Esophagus muscularis mucosa (tissue), 4 donors: ENCODE results near the gene PIP5KL1. TPM values are rescaled to one million over a fixed set of nuclear protein-coding genes. Genes with fewer than 3 reads are reported as not detected.

Experiments
- DNase-seq: peaks from one replicate; pipeline ENCODE4 v3.0.0-alpha.2; 2017; ENCODE audit errors: extremely low spot score
- H3K27ac ChIP-seq, 4 donors: fragments of 200-600 bp; sonication (generic); replicated peaks in 1 of 4; 1 replicate in 3 of 4; 2 replicates in 1 of 4; pipeline ENCODE4 v1.5.1; 2016 to 2019; ENCODE audit warnings: mild to moderate bottlenecking in 1 of 4
- H3K27me3 ChIP-seq, 4 donors: fragments of 200-600 bp; sonication (generic); one replicate each; pipeline versions ENCODE4 v1.5.1 to v1.6.0; 2016 to 2019
- H3K36me3 ChIP-seq, 4 donors: fragments of 200-600 bp; sonication (generic); one replicate each; pipeline ENCODE4 v1.5.1; 2016 to 2019
- H3K4me1 ChIP-seq, 4 donors: fragments of 200-600 bp; sonication (generic); one replicate each; pipeline ENCODE4 v1.5.1; 2016 to 2019
- H3K4me3 ChIP-seq, 4 donors: fragments of 200-600 bp; sonication (generic); 1 replicate in 2 of 4; 2 replicates in 2 of 4; pipeline ENCODE4 v1.5.1; 2016 to 2019; ENCODE audit warnings: mild to moderate bottlenecking in 4 of 4, moderate library complexity in 1 of 4
- H3K9me3 ChIP-seq, 4 donors: fragments of 200-600 bp; sonication (generic); 1 replicate in 3 of 4; 2 replicates in 1 of 4; pipeline ENCODE4 v1.5.1; 2016 to 2019
- EP300 ChIP-seq: sonication (generic); formaldehyde crosslinking; IDR thresholded peaks from one replicate; pipeline ENCODE4 v1.6.1; 2017; ENCODE audit warnings: antibody characterized with exemption
- POLR2A ChIP-seq: fragments of 450-650 bp; IDR thresholded peaks from one replicate; pipeline ENCODE4 v1.6.1; 2017; ENCODE audit warnings: antibody characterized with exemption, moderate library complexity, mild to moderate bottlenecking, low read depth
- POLR2AphosphoS5 ChIP-seq, 2 donors: sonication (generic); formaldehyde crosslinking; IDR thresholded peaks; one replicate each; pipeline ENCODE4 v1.6.1; 2017; ENCODE audit warnings: antibody characterized with exemption in 2 of 2
- WGBS: methylation state at CpG from one replicate; pipeline ENCODE4 v1.1.5; 2018; 5-methylcytosine and 5-hydroxymethylcytosine counted together
- intact Hi-C: fragments of 100-400 bp; cut with DNase I; formaldehyde crosslinking; loops from one replicate; pipeline ENCODE4 v1.15.1; 2023
- total RNA-seq, 4 donors: library from RNA; depleted of rRNA; stranded (reverse); fragments of >200 nt; gene quantifications; one replicate each; pipeline versions ENCODE4 v1.1.0 to v1.2.1, GENCODE V29; 2016
- TF ChIP-seq, protein P1 (sequence below), 3 experiments: fragments of 200-600 bp in 2 of 3; fragments of 450-650 bp in 1 of 3; sonication (generic) in 2 of 3; IDR thresholded peaks; one replicate each; pipeline ENCODE4 v1.5.1; 2017 to 2019; ENCODE audit warnings: antibody characterized with exemption in 3 of 3, mild to moderate bottlenecking in 2 of 3, moderate library complexity in 1 of 3

PIP5KL1 gene
- total RNA-seq, 4 donors from 2014 or later: 1.3 to 2.8 (median 2.2) TPM

DNA sequence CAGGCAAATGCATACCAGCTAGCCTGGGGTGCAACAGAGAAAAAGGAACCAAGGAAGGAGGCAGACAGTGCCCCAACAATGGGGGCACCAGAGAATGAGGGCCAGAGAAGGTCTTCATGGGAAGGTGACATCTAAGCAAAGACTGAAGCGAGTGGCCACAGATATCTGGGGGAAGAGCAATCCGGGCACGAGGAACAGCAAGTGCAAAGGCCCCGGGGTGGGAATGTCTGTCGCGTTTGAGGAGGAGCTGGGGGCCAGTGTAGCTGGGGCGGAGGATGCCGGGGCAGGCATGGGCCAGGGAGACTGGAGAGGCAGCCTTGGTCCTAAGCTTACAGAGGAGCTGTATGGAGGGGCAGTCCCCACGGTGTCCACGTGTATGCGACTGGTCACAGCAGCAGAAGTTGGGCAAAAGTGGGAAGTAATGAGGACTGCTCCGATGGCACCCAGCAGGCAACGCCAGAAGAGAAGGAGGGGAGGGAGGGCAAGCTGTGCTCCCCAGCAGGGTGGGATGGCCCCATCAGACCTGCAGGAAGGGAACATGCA, 31.1 kb upstream of the PIP5KL1 start:
- peak overlapping the region; percentile 91 to 97 (median 96) for H3K27ac ChIP-seq
- DNase-seq: no peak
- no peaks in the 10 kb centered on the region for H3K36me3 ChIP-seq
- peaks cover 59 to 79% (median 74%) of the 10 kb centered on the region in 4 donors for H3K4me1 ChIP-seq
- no peaks in the 10 kb centered on the region for H3K27me3 ChIP-seq
- H3K9me3 ChIP-seq: no peaks in the 10 kb centered on the region
- intact Hi-C loops: no loop called here
- no peak overlapping the region for H3K4me3 ChIP-seq
- TF ChIP-seq, protein P1, sequence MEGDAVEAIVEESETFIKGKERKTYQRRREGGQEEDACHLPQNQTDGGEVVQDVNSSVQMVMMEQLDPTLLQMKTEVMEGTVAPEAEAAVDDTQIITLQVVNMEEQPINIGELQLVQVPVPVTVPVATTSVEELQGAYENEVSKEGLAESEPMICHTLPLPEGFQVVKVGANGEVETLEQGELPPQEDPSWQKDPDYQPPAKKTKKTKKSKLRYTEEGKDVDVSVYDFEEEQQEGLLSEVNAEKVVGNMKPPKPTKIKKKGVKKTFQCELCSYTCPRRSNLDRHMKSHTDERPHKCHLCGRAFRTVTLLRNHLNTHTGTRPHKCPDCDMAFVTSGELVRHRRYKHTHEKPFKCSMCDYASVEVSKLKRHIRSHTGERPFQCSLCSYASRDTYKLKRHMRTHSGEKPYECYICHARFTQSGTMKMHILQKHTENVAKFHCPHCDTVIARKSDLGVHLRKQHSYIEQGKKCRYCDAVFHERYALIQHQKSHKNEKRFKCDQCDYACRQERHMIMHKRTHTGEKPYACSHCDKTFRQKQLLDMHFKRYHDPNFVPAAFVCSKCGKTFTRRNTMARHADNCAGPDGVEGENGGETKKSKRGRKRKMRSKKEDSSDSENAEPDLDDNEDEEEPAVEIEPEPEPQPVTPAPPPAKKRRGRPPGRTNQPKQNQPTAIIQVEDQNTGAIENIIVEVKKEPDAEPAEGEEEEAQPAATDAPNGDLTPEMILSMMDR (IDR thresholded peaks at IDR 0.05): no peak
- TF ChIP-seq POLR2A (no peak), POLR2AphosphoS5 (IDR thresholded peaks at IDR 0.05) (no peak), EP300 (no peak)
- WGBS: 86% methylated on average over 13 of the region's 13 CpGs

DNA sequence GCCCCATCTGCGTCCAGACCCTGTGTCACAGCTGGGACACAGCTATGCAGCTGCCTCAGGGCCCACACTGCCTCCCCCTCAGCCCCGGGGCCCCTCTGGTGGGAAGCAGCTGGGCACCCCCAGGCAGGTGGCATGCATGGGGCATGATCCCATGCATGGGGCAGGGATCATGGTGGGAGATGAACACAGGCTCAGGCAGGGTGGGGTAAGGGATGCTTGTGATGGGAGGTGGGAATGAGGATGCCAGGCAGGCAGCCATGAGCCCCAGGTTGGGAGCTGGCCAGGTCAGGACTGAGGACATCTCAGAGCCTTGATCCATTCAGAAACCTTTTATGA, 30.5 kb upstream of the PIP5KL1 start:
- Histone ChIP-seq H3K27ac (peak overlapping the region; percentile 91 to 97 (median 96)), H3K27me3 (no peaks in the 10 kb centered on the region), H3K9me3 (no peaks in the 10 kb centered on the region), H3K4me1 (peaks cover 53 to 79% (median 73%) of the 10 kb centered on the region in 4 donors), H3K4me3 (no peak overlapping the region), H3K36me3 (no peaks in the 10 kb centered on the region)
- 100% methylated on average over 1 of the region's 2 CpGs for WGBS
- no peak for DNase-seq
- intact Hi-C loops: no loop called here
- TF ChIP-seq POLR2A (no peak), EP300 (no peak), POLR2AphosphoS5 (IDR thresholded peaks at IDR 0.05) (no peak)
- TF ChIP-seq, protein P1 (IDR thresholded peaks at IDR 0.05): no peak

DNA sequence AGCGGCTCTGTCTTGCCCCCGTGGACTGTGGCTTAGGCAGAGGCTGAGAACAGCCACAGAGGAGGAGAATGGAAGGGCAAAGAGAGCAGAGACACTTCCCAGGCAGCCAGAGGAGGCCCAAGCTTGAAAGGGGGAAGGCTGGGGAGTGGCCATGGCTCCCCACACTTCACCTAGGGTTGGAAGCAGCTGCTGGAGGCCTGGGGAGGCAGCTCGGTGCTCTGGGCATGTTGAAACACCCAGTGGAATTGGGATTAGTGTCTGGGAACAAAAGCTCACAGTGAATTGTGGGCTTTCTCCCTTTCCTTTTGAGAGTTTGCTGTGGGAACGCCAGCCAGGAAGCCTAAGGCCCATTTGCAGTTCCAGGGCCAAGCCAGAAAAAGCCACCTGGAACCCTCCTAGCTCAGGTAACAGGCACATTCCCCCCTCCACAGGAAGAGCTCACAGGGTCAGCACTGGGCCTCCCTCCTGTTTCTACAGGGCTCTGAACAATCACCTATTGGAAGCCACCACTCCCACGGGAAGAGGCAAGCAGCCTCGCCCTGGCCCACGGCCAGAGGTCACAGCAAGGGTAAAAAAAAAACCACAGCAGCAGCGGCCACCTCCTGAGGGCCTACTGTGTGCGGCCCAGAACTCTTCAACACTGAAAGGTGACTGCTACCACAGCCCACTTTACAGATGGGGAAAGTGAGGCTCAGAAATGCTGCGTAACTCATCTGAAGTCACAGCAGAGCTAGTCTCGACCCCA, 30.0 kb upstream of the PIP5KL1 start:
- WGBS: 52% methylated on average over 10 of the region's 11 CpGs
- intact Hi-C loops: no loop called here
- H3K4me3 ChIP-seq: no peak overlapping the region
- H3K4me1 ChIP-seq: peaks cover 52 to 79% (median 73%) of the 10 kb centered on the region in 4 donors
- no peak for TF ChIP-seq POLR2AphosphoS5 (IDR thresholded peaks at IDR 0.05)
- TF ChIP-seq, protein P1 (IDR thresholded peaks at IDR 0.05): no peak
- TF ChIP-seq POLR2A: no peak
- no peak for TF ChIP-seq EP300
- H3K36me3 ChIP-seq: no peaks in the 10 kb centered on the region
- H3K27me3 ChIP-seq: no peaks in the 10 kb centered on the region
- peak overlapping the region; percentile 91 to 97 (median 96) for H3K27ac ChIP-seq
- no peaks in the 10 kb centered on the region for H3K9me3 ChIP-seq
- no peak for DNase-seq

DNA sequence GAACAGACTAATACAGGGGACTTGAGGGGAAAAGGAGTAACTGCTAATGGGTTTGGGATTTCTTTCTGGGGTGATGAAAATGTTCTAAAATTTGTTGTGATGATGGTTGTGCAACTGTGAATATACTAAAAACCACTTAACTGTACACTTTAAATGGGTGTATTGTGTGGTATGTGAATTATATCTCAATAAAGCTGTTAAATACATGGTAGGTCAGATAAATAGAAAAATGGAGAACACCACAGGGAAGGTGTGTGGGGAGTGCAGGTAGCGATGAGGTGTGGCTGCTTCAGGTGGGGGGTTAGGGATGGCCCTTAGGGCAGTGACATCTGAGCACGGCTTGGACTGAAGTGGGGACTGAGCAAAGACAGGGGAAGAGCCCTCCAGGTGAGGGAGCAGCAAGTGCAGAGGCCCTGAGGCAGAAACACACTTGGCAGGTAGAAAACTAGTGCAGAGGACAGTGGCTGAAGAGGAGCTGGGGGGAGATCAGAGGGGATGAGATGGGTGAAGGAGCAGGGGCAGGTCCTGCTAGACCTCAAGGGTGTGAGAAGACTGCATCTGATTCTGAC, 29.3 kb upstream of the PIP5KL1 start:
- Histone ChIP-seq H3K27me3 (no peaks in the 10 kb centered on the region), H3K4me1 (peaks cover 52 to 79% (median 73%) of the 10 kb centered on the region in 4 donors), H3K27ac (peak overlapping the region; percentile 91 to 97 (median 96)), H3K9me3 (no peaks in the 10 kb centered on the region), H3K4me3 (no peak overlapping the region), H3K36me3 (no peaks in the 10 kb centered on the region)
- intact Hi-C loops: no loop called here
- WGBS: 84% methylated on average over 2 of the region's 2 CpGs
- TF ChIP-seq, protein P1 (IDR thresholded peaks at IDR 0.05): no peak
- TF ChIP-seq POLR2A (no peak), EP300 (no peak), POLR2AphosphoS5 (IDR thresholded peaks at IDR 0.05) (no peak)
- DNase-seq: no peak
